Erythroblast (primary cell): Measurements from ENCODE around the gene SOCS6.

Experiments used
- GATA1 ChIP-seq: IDR thresholded peaks from 2 replicates; pipeline ENCODE4 v1.6.1; 2011; ENCODE audit warnings: low read depth, mild to moderate bottlenecking, control low read depth, low read length, moderate library complexity
- POLR2A ChIP-seq: IDR thresholded peaks from 2 replicates; pipeline ENCODE4 v1.6.1; 2011; ENCODE audit warnings: mild to moderate bottlenecking, low read length

GRCh38 chr18:70258243-70258642 lies 30.6 kb upstream of the SOCS6 start:
- no peak for TF ChIP-seq POLR2A
- no peak for TF ChIP-seq GATA1
